ENCODE measurements around the gene CHL1.

The CHL1 gene

DNA sequence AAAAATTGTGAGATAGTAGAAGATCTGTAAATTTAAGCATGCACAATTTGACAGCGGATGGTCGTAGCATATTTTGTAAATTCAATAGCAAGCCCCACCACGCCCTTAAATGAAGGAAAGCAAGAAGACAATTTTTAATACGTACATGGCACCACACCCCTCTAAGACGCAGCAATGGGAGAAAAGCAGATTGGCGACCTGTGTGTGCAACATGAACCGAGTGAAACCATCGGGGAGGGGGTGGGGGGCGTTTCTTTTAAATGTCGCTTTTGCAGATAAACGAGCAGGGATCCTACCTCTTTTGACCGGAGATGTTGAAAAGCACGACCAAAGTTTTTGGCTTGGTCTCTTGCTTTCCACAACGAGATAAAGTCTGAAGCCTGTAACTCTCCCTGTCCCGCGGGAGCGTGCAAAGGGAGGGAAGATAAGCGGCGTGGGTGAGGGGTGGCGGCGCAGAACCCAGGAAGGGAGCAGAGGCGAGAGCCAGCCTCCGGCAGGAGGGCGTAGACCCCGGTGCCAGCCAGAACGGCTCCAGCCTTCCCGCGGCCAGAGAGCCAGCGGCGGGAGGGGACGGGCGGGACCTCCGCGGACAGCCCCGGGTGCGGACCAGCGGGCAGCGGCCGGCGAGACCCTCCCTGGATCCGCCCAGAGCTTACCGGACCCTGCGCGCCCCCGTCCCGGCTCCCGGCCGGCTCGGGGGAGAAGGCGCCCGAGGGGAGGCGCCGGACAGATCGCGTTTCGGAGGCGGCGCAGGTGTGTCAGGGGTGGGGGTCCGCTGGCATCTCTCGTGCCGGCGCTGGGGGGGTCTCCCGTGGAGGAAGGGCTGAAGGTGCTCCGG is at the start of gene CHL1:
Gene CHL1, plus strand, starts transcription at position 453 of the 838 bp plus-strand sequence. CDS start 123,014 bp downstream, outside the sequence.
- no peak for DNase-seq (ENCODE audit: insufficient read length, low spot score)
- FAIRE-seq: no peak

- FAIRE-seq (no peak), DNase-seq (ENCODE audit: insufficient read length, low spot score) (no peak)
Observed at GRCh38 chr3:151614-152189, 44.9 kb upstream of the CHL1 start.

GRCh38 chr3:159974-160373 is 36.6 kb upstream of the CHL1 start:
- no peak for FAIRE-seq

DNA sequence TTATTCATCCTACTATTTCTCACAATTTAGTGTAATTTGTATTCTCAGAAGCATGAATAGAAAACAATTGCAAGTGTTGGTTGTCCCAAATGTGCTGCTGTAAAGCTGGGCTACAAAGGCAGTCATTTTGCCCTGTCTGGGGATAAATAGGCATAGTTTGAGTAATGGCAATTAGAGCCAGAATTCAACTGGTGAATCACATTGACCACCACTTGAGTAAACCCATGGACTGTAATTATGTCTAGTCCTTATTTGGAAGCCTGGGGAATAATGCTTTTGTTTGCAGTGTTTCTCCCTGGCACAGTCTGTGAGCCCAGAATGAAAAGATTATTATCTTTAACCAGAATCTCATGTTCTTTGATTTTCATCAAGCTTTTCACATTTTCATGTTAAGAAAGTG is 30.5 kb upstream of the CHL1 start:
- no peak for FAIRE-seq
- no peak for DNase-seq (ENCODE audit: insufficient read length, low spot score)

More at GRCh38 chr3:159974-160373, 36.6 kb upstream of the CHL1 start:
- DNase-seq (ENCODE audit: insufficient read length, low spot score): no peak

DNA sequence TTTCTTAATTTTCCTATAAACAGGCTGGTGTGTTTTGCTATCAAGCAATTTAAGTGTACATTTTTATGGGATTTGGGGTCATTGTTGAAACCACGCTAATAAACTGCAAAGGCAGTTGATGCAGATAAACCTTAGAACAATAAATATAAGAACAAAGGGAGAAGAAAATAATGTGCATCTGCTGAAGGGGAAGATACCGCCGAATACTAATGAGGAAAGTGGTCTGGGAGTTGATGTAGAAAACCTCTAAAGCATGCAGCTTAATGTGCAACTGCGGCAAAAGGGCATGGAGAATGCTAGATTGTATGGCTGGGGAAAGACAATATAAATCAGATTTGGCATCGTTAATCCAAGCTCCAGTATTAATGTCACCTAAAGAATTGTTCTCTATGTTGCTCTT is 29.8 kb upstream of the CHL1 start:
- FAIRE-seq (no peak), DNase-seq (ENCODE audit: insufficient read length, low spot score) (no peak)

GRCh38 chr3:173886-174285 is 22.7 kb upstream of the CHL1 start:
- FAIRE-seq (no peak), DNase-seq (ENCODE audit: insufficient read length, low spot score) (no peak)

GRCh38 chr3:184976-185375 is 11.6 kb upstream of the CHL1 start:
- no peak for FAIRE-seq
- DNase-seq (ENCODE audit: insufficient read length, low spot score): no peak

DNA sequence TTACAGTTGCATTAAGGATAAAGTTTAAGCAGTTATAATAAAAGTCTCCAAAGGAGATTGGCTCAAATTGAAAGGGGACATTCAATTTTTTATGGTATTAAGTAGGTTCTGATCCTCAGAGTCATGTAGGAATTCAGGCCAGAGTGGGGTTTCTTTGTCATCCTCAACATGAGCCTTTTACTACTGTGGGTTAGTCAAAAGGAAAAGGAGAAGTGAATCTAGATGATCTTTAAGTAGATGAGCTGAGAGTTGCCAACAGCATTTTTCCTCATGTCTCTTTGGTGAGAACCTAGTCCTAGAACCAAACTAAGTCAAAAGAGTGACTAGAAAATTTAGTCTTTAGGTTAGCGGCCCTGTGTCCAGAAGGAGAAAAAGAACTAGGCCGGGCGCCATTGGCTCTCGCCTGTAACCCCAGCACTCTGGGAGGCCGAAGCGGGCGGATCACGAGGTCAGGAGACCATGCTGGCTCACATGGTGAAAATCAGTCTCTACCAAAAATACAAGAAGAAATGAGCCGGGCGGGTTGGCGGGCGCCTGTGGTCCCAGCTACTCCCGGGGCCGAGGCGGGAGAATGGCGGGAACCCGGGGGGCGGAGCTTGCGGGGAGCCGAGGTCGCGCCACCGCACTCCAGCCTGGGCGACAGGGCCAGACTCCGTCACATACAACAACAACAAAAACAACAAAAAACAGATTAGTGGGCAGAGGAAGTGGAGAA is 4.2 kb upstream of the CHL1 start:
- DNase-seq (ENCODE audit: insufficient read length, low spot score) (no peak), FAIRE-seq (no peak)

DNA sequence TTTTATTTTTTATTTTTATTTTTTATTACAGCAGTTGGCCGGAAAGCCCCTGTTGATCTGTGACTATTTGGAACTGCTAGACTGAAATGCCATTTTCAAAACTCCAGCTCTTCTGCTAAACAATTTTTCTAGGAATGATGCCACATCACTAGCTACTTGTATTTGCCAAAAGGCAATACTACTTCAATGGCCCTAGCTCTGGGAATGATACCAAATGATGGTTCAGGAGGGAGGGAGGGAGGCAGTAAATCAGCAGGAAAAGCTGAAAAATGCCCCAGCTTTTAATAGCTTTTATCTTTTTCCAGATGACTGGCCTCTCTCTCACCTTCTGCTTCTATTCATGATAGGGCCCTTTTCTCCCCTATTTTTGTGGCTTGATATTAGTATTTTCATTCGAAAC is 2.6 kb upstream of the CHL1 start:
- FAIRE-seq (no peak), DNase-seq (ENCODE audit: insufficient read length, low spot score) (no peak)

DNA sequence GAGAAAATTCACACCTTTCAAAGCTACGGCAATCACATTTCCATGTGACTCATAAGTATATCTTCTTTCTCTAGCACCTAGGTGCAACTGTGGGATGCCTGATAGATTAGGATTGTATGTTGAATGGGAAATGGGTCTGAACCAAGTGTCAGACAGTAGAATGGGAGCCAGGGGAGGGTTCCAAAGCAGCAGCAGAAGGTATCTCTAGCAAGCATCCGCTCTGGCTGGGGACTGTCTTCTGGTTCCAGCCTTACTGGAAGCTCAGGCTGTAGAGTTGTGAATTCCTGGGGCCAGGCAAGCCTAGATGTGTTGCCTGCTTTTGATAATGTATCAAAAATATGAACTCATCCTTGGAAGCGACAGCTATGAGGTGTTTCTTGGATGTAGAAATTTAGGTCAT is 2.1 kb upstream of the CHL1 start:
- FAIRE-seq: no peak
- no peak for DNase-seq (ENCODE audit: insufficient read length, low spot score)

- DNase-seq (ENCODE audit: insufficient read length, low spot score) (no peak), FAIRE-seq (no peak)
Observed at GRCh38 chr3:195666-196065, 897 bp upstream of the CHL1 start.

- no peak for FAIRE-seq
- no peak for DNase-seq (ENCODE audit: insufficient read length, low spot score)
Observed at GRCh38 chr3:197149-197827, 725 bp downstream of the CHL1 start.

DNA sequence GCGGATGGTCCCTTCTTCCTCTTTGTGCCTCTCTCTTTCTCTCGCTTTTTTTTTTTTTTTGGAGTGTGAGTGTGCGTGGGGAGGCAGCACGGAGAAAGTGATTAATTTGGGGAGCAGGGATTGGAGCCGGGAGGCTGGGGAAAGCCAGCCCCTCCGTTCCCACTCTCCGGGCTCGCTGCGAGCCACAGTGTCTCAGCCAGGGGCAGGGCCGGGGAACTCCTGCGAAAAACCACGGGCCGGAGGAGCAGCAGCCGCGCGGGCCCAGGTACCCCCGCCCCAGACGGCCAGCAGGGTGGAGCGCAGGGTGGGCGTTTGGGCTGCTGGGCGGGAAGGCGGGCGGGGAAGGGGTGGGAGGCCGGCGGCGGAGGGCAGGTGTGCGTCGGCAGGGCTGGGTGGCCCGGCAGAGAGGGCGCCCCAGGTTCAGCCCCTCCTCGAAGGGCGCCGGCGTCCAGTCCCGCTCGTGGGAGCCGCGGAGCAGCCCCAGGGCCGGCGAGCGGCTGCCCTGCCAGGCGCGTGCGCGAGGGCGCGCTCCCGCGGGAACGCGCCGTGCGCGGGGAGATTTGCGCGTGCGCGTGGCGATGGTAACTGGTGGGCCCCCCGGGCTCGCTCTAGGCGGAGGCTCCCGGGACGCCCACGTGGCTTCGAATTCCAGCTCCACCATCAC is 1.4 kb downstream of the CHL1 start:
- no peak for FAIRE-seq

DNA sequence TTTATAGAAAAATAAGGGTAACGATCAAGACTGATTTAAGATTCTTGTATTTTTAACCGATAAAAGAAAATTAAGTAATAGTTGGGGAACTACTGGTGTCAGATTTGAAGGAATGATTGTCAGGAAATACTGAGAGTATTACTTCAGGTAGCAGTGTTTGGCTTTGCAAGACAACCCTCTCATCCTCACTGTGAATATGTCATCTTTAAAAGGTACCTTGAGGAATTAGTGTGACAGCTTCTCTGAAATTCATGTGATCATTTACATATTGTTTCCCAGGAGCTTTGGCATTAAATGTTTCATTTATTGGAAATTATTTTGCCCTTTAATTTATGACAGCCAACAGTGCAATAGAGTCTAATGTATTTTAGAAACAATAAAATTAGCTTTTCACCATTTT is 3.3 kb downstream of the CHL1 start:
- FAIRE-seq (no peak), DNase-seq (ENCODE audit: insufficient read length, low spot score) (no peak)

More for the DNA sequence above, 1.4 kb downstream of the CHL1 start:
- DNase-seq (ENCODE audit: insufficient read length, low spot score): no peak

GRCh38 chr3:200758-201325 is 4.3 kb downstream of the CHL1 start:
- no peak for FAIRE-seq
- no peak for DNase-seq (ENCODE audit: insufficient read length, low spot score)

GRCh38 chr3:204102-204501 is 7.5 kb downstream of the CHL1 start:
- FAIRE-seq (no peak), DNase-seq (ENCODE audit: insufficient read length, low spot score) (no peak)

GRCh38 chr3:207973-208372 is 11.4 kb downstream of the CHL1 start:
- DNase-seq (ENCODE audit: insufficient read length, low spot score) (no peak), FAIRE-seq (no peak)

DNA sequence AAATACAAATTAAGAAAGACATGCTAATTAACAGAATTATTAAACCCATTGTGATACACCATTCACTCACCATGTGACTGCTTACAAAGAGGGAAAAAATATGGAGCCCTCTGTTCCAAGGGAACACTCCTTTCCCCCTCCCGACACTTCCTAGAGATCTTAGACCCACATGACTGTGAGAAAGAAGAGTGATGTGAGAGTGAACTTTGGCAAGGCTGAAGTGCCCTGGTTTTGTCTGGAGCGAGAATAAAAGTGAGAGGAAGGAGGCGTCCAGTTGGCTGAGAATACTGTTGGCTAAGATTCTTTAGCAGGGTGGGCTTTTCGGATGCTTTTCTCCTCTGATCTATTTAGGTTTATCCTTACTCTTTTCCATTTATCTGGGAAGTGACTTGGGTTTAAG is 14.1 kb downstream of the CHL1 start:
- no peak for FAIRE-seq

GRCh38 chr3:212432-212831 is 15.9 kb downstream of the CHL1 start:
- DNase-seq (ENCODE audit: insufficient read length, low spot score) (no peak), FAIRE-seq (no peak)

More for the DNA sequence above, 14.1 kb downstream of the CHL1 start:
- no peak for DNase-seq (ENCODE audit: insufficient read length, low spot score)

DNA sequence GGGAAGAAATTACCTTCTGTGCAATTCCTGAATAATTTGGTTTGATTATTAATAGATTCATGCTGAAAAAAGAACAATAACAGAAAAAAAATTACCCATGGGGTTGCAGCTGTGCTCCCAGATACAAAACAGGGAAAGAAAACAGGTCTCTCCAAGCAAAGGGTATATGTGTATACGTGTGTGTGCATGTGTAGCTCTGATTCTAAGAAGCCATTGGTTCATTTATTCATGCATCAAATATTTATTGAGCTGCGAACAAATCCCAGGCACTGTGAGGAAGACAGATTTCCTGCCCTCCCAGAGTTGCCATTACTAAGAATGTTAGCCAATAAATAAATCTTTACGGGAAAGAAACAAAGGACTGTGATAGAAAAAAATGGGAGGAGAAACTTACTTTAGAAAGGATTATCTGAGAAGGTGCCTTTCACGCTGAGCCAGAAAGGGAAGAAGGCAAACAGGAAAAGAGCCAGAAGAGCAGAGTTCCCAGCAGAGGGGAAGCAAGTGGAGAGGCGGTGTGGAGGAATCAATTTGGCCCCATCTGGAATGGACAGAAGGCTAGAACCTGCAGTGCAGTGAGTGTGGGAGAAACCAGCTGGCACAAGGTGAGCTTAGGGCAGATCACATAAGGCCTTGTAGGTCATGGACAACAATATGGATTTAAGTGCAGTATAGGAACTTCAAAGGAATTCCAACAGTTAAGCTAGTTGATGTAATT is 20.7 kb downstream of the CHL1 start:
- no peak for DNase-seq (ENCODE audit: insufficient read length, low spot score)
- FAIRE-seq: no peak
